Thyroid gland (tissue), 4 donors: ENCODE data around the gene DNAH9.

Source experiments
- POLR2A ChIP-seq, 2 donors: fragments of 450-650 bp; IDR thresholded peaks; one replicate each; pipeline ENCODE4 v1.6.1; 2017; ENCODE audit warnings: antibody characterized with exemption in 2 of 2, mild to moderate bottlenecking in 2 of 2, moderate library complexity in 1 of 2
- TF ChIP-seq, protein P1 (sequence below), 6 experiments: fragments of 200-600 bp in 3 of 6; fragments of 450-650 bp in 3 of 6; sonication (generic) in 3 of 6; IDR thresholded peaks; one replicate each; pipeline ENCODE4 v1.5.1; 2016 to 2019; ENCODE audit warnings: antibody characterized with exemption in 6 of 6, mild to moderate bottlenecking in 2 of 6, inconsistent platforms in 1 of 6, moderate library complexity in 1 of 6

DNA sequence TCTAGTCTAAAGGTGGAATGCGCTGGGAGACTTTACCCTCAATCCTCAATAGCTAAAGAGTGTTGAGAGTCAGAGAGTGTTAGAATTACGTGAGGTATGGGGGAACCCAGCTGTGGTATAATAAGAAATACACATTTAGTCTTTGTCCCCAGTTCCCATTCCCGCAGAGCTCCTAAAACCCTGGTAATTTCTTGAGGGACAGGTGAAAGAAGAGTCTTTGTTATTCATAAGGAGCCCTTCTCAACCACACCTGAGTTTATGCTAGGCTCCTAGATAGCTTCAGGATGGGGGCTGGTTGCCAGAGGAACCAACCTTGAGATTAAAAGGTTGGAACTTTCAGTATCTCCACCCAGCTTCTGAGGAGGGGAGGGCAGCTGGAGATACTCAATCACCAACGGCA, 393.2 kb downstream of the DNAH9 start:
- TF ChIP-seq, protein P1, sequence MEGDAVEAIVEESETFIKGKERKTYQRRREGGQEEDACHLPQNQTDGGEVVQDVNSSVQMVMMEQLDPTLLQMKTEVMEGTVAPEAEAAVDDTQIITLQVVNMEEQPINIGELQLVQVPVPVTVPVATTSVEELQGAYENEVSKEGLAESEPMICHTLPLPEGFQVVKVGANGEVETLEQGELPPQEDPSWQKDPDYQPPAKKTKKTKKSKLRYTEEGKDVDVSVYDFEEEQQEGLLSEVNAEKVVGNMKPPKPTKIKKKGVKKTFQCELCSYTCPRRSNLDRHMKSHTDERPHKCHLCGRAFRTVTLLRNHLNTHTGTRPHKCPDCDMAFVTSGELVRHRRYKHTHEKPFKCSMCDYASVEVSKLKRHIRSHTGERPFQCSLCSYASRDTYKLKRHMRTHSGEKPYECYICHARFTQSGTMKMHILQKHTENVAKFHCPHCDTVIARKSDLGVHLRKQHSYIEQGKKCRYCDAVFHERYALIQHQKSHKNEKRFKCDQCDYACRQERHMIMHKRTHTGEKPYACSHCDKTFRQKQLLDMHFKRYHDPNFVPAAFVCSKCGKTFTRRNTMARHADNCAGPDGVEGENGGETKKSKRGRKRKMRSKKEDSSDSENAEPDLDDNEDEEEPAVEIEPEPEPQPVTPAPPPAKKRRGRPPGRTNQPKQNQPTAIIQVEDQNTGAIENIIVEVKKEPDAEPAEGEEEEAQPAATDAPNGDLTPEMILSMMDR (IDR thresholded peaks at IDR 0.05) = no peak
- no peak for TF ChIP-seq POLR2A (IDR thresholded peaks at IDR 0.05)
